Brain microvascular endothelial cell (primary cell): ENCODE measurements around the gene CD82.

Experiments used
- DNase-seq: peaks from one replicate; pipeline ENCODE4 v3.0.0-alpha.2; 2020
- H3K27ac ChIP-seq: fragments of 250-450 bp; sonication (Bioruptor Pico); 2 replicates; pipeline ENCODE4 v1.5.1; 2020; ENCODE audit warnings: mild to moderate bottlenecking, moderate library complexity
- H3K27me3 ChIP-seq: fragments of 250-450 bp; sonication (Bioruptor Pico); replicated peaks from 2 replicates; pipeline ENCODE4 v1.5.1; 2020; ENCODE audit warnings: mild to moderate bottlenecking
- H3K36me3 ChIP-seq: fragments of 250-450 bp; sonication (Bioruptor Pico); replicated peaks from 2 replicates; pipeline ENCODE4 v1.5.1; 2020; ENCODE audit warnings: mild to moderate bottlenecking
- H3K4me3 ChIP-seq: 2 replicates; pipeline ENCODE4 v1.5.1; 2011; ENCODE audit warnings: low read depth, mild to moderate bottlenecking, control low read depth, low read length, moderate library complexity
- CTCF ChIP-seq: IDR thresholded peaks from 2 replicates; pipeline ENCODE4 v1.5.1; 2011; ENCODE audit warnings: low read depth, mild to moderate bottlenecking, moderate library complexity, low read length, control low read depth, inconsistent platforms; ENCODE audit errors: missing control alignments
- in situ Hi-C: cut with HindIII; loops from 2 replicates; pipeline ENCODE4 v1.10.0; 2017; ENCODE audit warnings: low sequenced_read_pairs, low pct_ligation_motif_present

The CD82 gene

GRCh38 chr11:44606472-44606871 lies 41.0 kb downstream of the CD82 start:
- no peak for DNase-seq
- in situ Hi-C loops: no loop called here
- H3K27me3 ChIP-seq: no peaks in the 10 kb centered on the region
- no peak overlapping the region for H3K4me3 ChIP-seq
- H3K36me3 ChIP-seq: peaks cover 25% of the 10 kb centered on the region
- H3K27ac ChIP-seq: no peak overlapping the region
- no peak for TF ChIP-seq CTCF

- no peak for DNase-seq
- H3K27ac ChIP-seq: no peak overlapping the region
- no peak for TF ChIP-seq CTCF
Observed at GRCh38 chr11:44607319-44607962, 42.0 kb downstream of the CD82 start.

GRCh38 chr11:44607987-44608386 lies 42.5 kb downstream of the CD82 start:
- in situ Hi-C loops: no loop called here
- Histone ChIP-seq H3K27me3 (no peaks in the 10 kb centered on the region), H3K4me3 (no peak overlapping the region), H3K27ac (no peak overlapping the region), H3K36me3 (peaks cover 26% of the 10 kb centered on the region)
- TF ChIP-seq CTCF: no peak
- DNase-seq: peak; percentile 29

More at GRCh38 chr11:44607319-44607962, 42.0 kb downstream of the CD82 start:
- Histone ChIP-seq H3K4me3 (no peak overlapping the region), H3K27me3 (no peaks in the 10 kb centered on the region), H3K36me3 (peaks cover 26% of the 10 kb centered on the region)
- in situ Hi-C loops: no loop called here

GRCh38 chr11:44608651-44608990 lies 43.2 kb downstream of the CD82 start:
- Histone ChIP-seq H3K27ac (no peak overlapping the region), H3K36me3 (peaks cover 26% of the 10 kb centered on the region), H3K27me3 (no peaks in the 10 kb centered on the region), H3K4me3 (no peak overlapping the region)
- in situ Hi-C loops: no loop called here
- no peak for DNase-seq
- TF ChIP-seq CTCF: no peak

- no peak for DNase-seq
- in situ Hi-C loops: no loop called here
- no peak overlapping the region for H3K27ac ChIP-seq
- TF ChIP-seq CTCF: no peak
- no peaks in the 10 kb centered on the region for H3K27me3 ChIP-seq
- H3K36me3 ChIP-seq: peaks cover 26% of the 10 kb centered on the region
- H3K4me3 ChIP-seq: no peak overlapping the region
Observed at GRCh38 chr11:44608991-44609782, 43.7 kb downstream of the CD82 start.

- H3K27me3 ChIP-seq: no peaks in the 10 kb centered on the region
- no peak for DNase-seq
- H3K27ac ChIP-seq: no peak overlapping the region
- in situ Hi-C loops: no loop called here
- peaks cover 23% of the 10 kb centered on the region for H3K36me3 ChIP-seq
- no peak overlapping the region for H3K4me3 ChIP-seq
- no peak for TF ChIP-seq CTCF
Observed at GRCh38 chr11:44609783-44610155, 44.3 kb downstream of the CD82 start.
